Ishikawa (cell line): Measurements from ENCODE around the gene FADS2.

Experiments used
- CEBPB ChIP-seq: IDR thresholded peaks from 2 replicates; pipeline ENCODE4 v1.6.1; 2012
- CREB1 ChIP-seq: IDR thresholded peaks from 2 replicates; pipeline ENCODE4 v1.6.1; 2012; ENCODE audit warnings: low read depth
- EGR1 ChIP-seq: IDR thresholded peaks from 2 replicates; pipeline ENCODE4 v1.6.1; 2012
- EP300 ChIP-seq: IDR thresholded peaks from 2 replicates; pipeline ENCODE4 v1.6.1; 2012; ENCODE audit warnings: borderline replicate concordance
- MAX ChIP-seq: IDR thresholded peaks from 2 replicates; pipeline ENCODE4 v1.6.1; 2012
- NFIC ChIP-seq: IDR thresholded peaks from 2 replicates; pipeline ENCODE4 v1.6.1; 2012
- RAD21 ChIP-seq: IDR thresholded peaks from 2 replicates; pipeline ENCODE4 v1.6.1; 2012; ENCODE audit warnings: low read depth
- REST ChIP-seq: IDR thresholded peaks from 2 replicates; pipeline ENCODE4 v1.6.1; 2012; ENCODE audit warnings: low read depth, mild to moderate bottlenecking
- TAF1 ChIP-seq: IDR thresholded peaks from 2 replicates; pipeline ENCODE4 v1.6.1; 2012; ENCODE audit warnings: low read depth, mild to moderate bottlenecking
- TCF12 ChIP-seq: IDR thresholded peaks from 2 replicates; pipeline ENCODE4 v1.6.1; 2012; ENCODE audit warnings: low read depth
- USF1 ChIP-seq: IDR thresholded peaks from 2 replicates; pipeline ENCODE4 v1.6.1; 2012
- YY1 ChIP-seq: IDR thresholded peaks from 2 replicates; pipeline ENCODE4 v1.6.1; 2012; ENCODE audit warnings: low read depth
- ZBTB7A ChIP-seq: IDR thresholded peaks from 2 replicates; pipeline ENCODE4 v1.6.1; 2012; ENCODE audit warnings: low read depth

- TF ChIP-seq CEBPB (no peak), TCF12 (no peak), EP300 (no peak), EGR1 (no peak), CREB1 (no peak), REST (no peak), RAD21 (no peak), MAX (no peak), TAF1 (no peak), YY1 (no peak), USF1 (no peak), ZBTB7A (no peak), NFIC (no peak)
These were observed 26.3 kb downstream of the FADS2 start for GRCh38 chr11:61854206-61854895.
